HepG2 (cell line): ENCODE results near the gene ABCC1. TPM values are rescaled to one million over a fixed set of nuclear protein-coding genes. Genes with fewer than 3 reads are reported as not detected.

Experiments used
- ARID5B ChIP-seq: IDR thresholded peaks from 2 replicates; pipeline ENCODE4 v1.4.0; 2020; ENCODE audit warnings: mild to moderate bottlenecking, missing genetic modification reagents
- MXD1 ChIP-seq: sonication (generic); formaldehyde crosslinking; IDR thresholded peaks from 2 replicates; pipeline ENCODE4 v1.4.0; 2020; ENCODE audit warnings: mild to moderate bottlenecking, missing genetic modification reagents
- NCOR1 ChIP-seq: fragments of 200-600 bp; sonication (generic); IDR thresholded peaks from 2 replicates; pipeline ENCODE4 v1.7.0; 2017; ENCODE audit warnings: antibody characterized with exemption, low read length, borderline replicate concordance
- SAP130 ChIP-seq: IDR thresholded peaks from 2 replicates; pipeline ENCODE4 v1.6.1; 2016; ENCODE audit warnings: low read depth
- USF2 ChIP-seq, 2 experiments: sonication (generic) in 1 of 2; formaldehyde crosslinking in 1 of 2; IDR thresholded peaks; 2 replicates each; pipeline versions ENCODE4 v1.5.1 to v1.6.1; 2011 to 2020; ENCODE audit warnings: borderline replicate concordance in 1 of 2, low read depth in 1 of 2, low read length in 1 of 2, mild to moderate bottlenecking in 1 of 2, missing genetic modification reagents in 1 of 2, moderate library complexity in 1 of 2
- YY1 ChIP-seq: IDR thresholded peaks from 2 replicates; pipeline ENCODE4 v1.6.1; 2011; ENCODE audit warnings: low read length, low read depth, moderate library complexity, mild to moderate bottlenecking; ENCODE audit not compliant: insufficient read depth, insufficient replicate concordance
- ZBTB40 ChIP-seq, 2 experiments: fragments of 450-650 bp in 1 of 2; sonication (generic) in 1 of 2; formaldehyde crosslinking in 1 of 2; IDR thresholded peaks; 2 replicates each; pipeline versions ENCODE4 v1.6.1 to v1.8.0; 2016 to 2022; ENCODE audit warnings: antibody characterized with exemption in 1 of 2, mild to moderate bottlenecking in 1 of 2, missing genetic modification reagents in 1 of 2
- ZFAT ChIP-seq: sonication (generic); formaldehyde crosslinking; conservative IDR thresholded peaks from 2 replicates; pipeline ENCODE4 v1.8.1; 2023; ENCODE audit warnings: missing genetic modification reagents, inconsistent platforms
- ZNF607 ChIP-seq: sonication (generic); formaldehyde crosslinking; IDR thresholded peaks from 2 replicates; pipeline ENCODE4 v1.5.1; 2020; ENCODE audit warnings: missing genetic modification reagents, mild to moderate bottlenecking, borderline replicate concordance
- polyA plus RNA-seq, 8 experiments: library from polyadenylated mRNA; depleted of rRNA in 3 of 8; stranded (reverse) in 7 of 8; unstranded in 1 of 8; fragments of >200 nt; fragmentation: Illumina TruSeq in 4 of 8; extraction: Trizol in 4 of 8; gene quantifications; 2 replicates each; pipeline versions ENCODE4 v1.2.1 to v1.2.3, GENCODE V29; 2011 to 2016; ENCODE audit warnings: low read depth in 4 of 8, missing spikeins in 1 of 8, mixed read lengths in 1 of 8; ENCODE audit not compliant: insufficient read depth in 1 of 8
- total RNA-seq, 5 experiments: library from RNA; depleted of rRNA; stranded (reverse); fragments of >200 nt; fragmentation: Illumina TruSeq; extraction: Trizol; gene quantifications; 2 replicates each; pipeline ENCODE4 v1.2.3, GENCODE V29; 2016; ENCODE audit warnings: low read depth in 1 of 5
- TF ChIP-seq, protein P1 (sequence below): sonication (generic); formaldehyde crosslinking; IDR thresholded peaks from 2 replicates; pipeline ENCODE4 v1.4.0; 2020; ENCODE audit warnings: missing genetic modification reagents, low read depth, mild to moderate bottlenecking, borderline replicate concordance

Gene ABCC1
- total and polyA plus RNA-seq, 2 of the 13 experiments (the other 11 are each of a cell fraction or from before 2014, with no cell fraction given), result 13.0 to 30.6 TPM

DNA sequence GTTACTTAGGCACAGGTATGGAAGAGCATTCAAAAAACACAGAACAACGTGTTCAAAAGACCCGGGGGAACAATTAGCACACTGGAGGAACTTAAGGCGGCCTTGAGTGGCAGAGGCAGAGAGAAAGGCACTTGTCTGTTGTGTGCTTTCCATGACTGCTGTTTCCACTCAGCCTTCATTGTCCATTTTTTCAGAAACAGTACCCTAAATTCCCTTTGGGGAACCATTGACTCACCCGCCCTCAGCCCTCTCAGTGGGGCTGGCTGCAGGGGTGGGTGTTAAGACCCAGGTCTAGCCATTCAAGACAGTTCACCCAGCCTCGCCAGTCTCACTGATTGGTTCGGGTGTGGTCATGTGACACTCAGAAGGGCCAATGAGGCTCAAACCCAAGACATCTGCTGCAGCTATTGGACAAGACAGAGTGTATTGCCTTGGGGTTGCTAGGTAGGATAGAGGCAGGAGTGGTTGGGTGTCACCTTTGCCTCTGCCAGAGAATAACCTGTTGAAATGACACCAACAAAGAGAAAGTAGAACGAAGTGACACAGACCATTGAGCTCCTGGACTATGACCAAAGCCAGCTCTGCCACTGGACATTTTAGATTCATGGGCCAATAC is 41.4 kb upstream of the ABCC1 start (continued):
- TF ChIP-seq ZBTB40 (IDR thresholded peaks at IDR 0.05) (no peak), ZBTB40 (CRISPR knock-in tag; IDR thresholded peaks at IDR 0.05) (no peak), ZNF607 (CRISPR knock-in tag) (no peak), NCOR1 (no peak), ARID5B (CRISPR knock-in tag) (no peak), SAP130 (CRISPR knock-in tag) (peak; percentile 25; the same call in 1 of the 2 replicates), MXD1 (no peak), USF2 (IDR thresholded peaks at IDR 0.05; ENCODE audit: low read depth, low read length) (peak; percentile 94), USF2 (CRISPR knock-in tag; IDR thresholded peaks at IDR 0.05; ENCODE audit: borderline replicate concordance) (peak; percentile 93; the same call in 1 of the 2 replicates), YY1 (no peak), ZFAT (no peak)
- TF ChIP-seq, protein P1, sequence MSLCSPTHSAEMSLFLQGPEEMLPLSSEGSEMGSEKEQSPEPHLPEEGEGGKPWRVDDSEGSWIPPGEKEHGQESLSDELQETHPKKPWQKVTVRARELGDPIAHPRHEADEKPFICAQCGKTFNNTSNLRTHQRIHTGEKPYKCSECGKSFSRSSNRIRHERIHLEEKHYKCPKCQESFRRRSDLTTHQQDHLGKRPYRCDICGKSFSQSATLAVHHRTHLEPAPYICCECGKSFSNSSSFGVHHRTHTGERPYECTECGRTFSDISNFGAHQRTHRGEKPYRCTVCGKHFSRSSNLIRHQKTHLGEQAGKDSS (CRISPR knock-in tag), result no peak
